CD4-positive, alpha-beta T cell treated with Interleukin-12 subunit alpha and Interleukin-12 subunit beta, for 1 hour (primary cell): ENCODE results near the gene UGT1A10.

Experiments used
- DNase-seq: peaks from one replicate; pipeline ENCODE4 v3.0.0-alpha.2; 2020

UGT1A10 gene

GRCh38 chr2:233811087-233811486 lies 174.8 kb downstream of the UGT1A10 start:
- no peak for DNase-seq

- DNase-seq = no peak
Observed at GRCh38 chr2:233811732-233812131, 175.5 kb downstream of the UGT1A10 start.

- DNase-seq = no peak
Observed at GRCh38 chr2:233813236-233814055, 177.2 kb downstream of the UGT1A10 start.

GRCh38 chr2:233814056-233814835 lies 178.0 kb downstream of the UGT1A10 start:
- DNase-seq = no peak

GRCh38 chr2:233815861-233816260 lies 179.6 kb downstream of the UGT1A10 start:
- DNase-seq = no peak

GRCh38 chr2:233816334-233816733 lies 180.1 kb downstream of the UGT1A10 start:
- DNase-seq = no peak

GRCh38 chr2:233816771-233817170 lies 180.5 kb downstream of the UGT1A10 start:
- no peak for DNase-seq

GRCh38 chr2:233817361-233817911 lies 181.2 kb downstream of the UGT1A10 start:
- DNase-seq = no peak

GRCh38 chr2:233817995-233818638 lies 181.9 kb downstream of the UGT1A10 start:
- DNase-seq = no peak

GRCh38 chr2:233818639-233819621 lies 182.7 kb downstream of the UGT1A10 start:
- no peak for DNase-seq

GRCh38 chr2:233819884-233820773 lies 183.9 kb downstream of the UGT1A10 start:
- no peak for DNase-seq

- no peak for DNase-seq
Observed at GRCh38 chr2:233820774-233821105, 184.5 kb downstream of the UGT1A10 start.

GRCh38 chr2:233821196-233821595 lies 184.9 kb downstream of the UGT1A10 start:
- DNase-seq = no peak

GRCh38 chr2:233821709-233822100 lies 185.5 kb downstream of the UGT1A10 start:
- no peak for DNase-seq

- DNase-seq = no peak
Observed at GRCh38 chr2:233822101-233822771, 186.0 kb downstream of the UGT1A10 start.
